GM12872 (cell line): ENCODE results near the gene KCNH8.

Experiments used
- CTCF ChIP-seq: IDR thresholded peaks from 3 replicates; pipeline ENCODE4 v1.5.1; 2011; ENCODE audit warnings: low read depth, mild to moderate bottlenecking, low read length, moderate library complexity; ENCODE audit not compliant: insufficient read depth

The KCNH8 gene

GRCh38 chr3:19573644-19574043 is 425.3 kb downstream of the KCNH8 start:
- no peak for TF ChIP-seq CTCF

DNA sequence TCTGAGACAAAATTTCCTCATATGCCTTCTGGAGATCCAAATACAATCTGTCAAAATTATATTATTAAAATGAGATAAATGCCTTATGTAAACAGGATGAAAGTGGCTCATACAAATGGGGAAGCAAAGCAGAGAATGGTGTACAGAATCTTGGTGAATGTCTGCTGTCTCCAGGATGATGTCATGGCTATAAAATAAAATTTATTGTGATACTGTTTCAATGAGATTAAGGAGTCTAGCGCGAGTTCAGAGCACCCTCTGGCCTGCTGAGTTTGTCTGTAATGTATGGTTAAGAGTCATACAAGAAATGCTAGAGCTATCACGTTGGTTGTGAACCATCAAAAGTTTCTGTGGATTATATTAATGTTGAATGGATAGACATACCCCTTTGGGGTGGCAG is 426.0 kb downstream of the KCNH8 start:
- TF ChIP-seq CTCF: no peak

DNA sequence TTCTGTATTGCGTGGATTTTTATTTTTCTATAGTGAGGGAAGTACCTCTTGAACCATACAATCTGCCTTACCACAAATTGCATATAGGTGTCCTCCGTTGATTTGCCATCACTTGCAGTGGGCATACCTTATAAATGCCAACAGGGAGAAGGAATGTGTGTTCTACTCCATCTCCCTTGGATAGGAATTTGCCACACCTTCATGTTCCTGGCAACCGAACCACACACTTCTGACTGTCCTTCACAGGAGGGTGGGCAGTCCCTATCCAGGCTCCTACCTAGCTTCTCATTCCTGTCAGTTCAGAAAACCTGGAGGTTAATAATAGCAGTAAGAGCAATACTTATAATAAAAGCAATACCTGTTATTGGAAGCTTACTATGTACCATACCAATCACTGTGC is 428.0 kb downstream of the KCNH8 start:
- TF ChIP-seq CTCF: no peak
